Right kidney (tissue), 9 donors: ENCODE data around the gene TP53I13.
"Not testable (repeated sequence)": the region's sequence is repeated elsewhere in the genome, so short reads cannot be mapped to it uniquely, and the experiment has no call there.

Source experiments
- DNase-seq: peaks from one replicate; pipeline ENCODE4 v3.0.0-alpha.2; 2016
- long read RNA-seq, 8 donors: transcript quantifications; one replicate each; lab custom pipeline, GENCODE V29; 2026

Gene TP53I13
- long read RNA-seq, donor 1, transcript TP53I13-206 (1 exons, 2,468 nt), result minor isoform, 9 of 53 reads
- long read RNA-seq, donor 1, transcript TP53I13-201 (7 exons, 1,530 nt), result major isoform, 37 of 53 reads
- long read RNA-seq, donor 1, partial matches to known transcripts, result 6 of 53 reads
- long read RNA-seq, donor 1, other reads (novel, unspliced or antisense), result 0 of 53 reads
- long read RNA-seq, donor 2, transcript TP53I13-201 (7 exons, 1,530 nt), result major isoform, 20 of 28 reads
- long read RNA-seq, donor 2, partial matches to known transcripts, result 5 of 28 reads
- long read RNA-seq, donor 2, other reads (novel, unspliced or antisense), result 0 of 28 reads
- long read RNA-seq, donor 3, transcript TP53I13-201 (7 exons, 1,530 nt), result major isoform, 5 of 8 reads
- long read RNA-seq, donor 3, partial matches to known transcripts, result 0 of 8 reads
- long read RNA-seq, donor 3, other reads (novel, unspliced or antisense), result 0 of 8 reads
- long read RNA-seq, donor 4, transcript TP53I13-201 (7 exons, 1,530 nt), result major isoform, 12 of 19 reads
- long read RNA-seq, donor 4, transcript TP53I13-206 (1 exons, 2,468 nt), result minor isoform, 6 of 19 reads
- long read RNA-seq, donor 4, partial matches to known transcripts, result 0 of 19 reads
- long read RNA-seq, donor 4, other reads (novel, unspliced or antisense), result 0 of 19 reads
- long read RNA-seq, donor 5, transcript TP53I13-201 (7 exons, 1,530 nt), result major isoform, 18 of 27 reads
- long read RNA-seq, donor 5, partial matches to known transcripts, result 6 of 27 reads
- long read RNA-seq, donor 5, other reads (novel, unspliced or antisense), result 0 of 27 reads
- long read RNA-seq, donor 6, transcript TP53I13-201 (7 exons, 1,530 nt), result major isoform, 21 of 45 reads
- long read RNA-seq, donor 6, transcript TP53I13-206 (1 exons, 2,468 nt), result minor isoform, 8 of 45 reads
- long read RNA-seq, donor 6, partial matches to known transcripts, result 14 of 45 reads
- long read RNA-seq, donor 6, other reads (novel, unspliced or antisense), result 0 of 45 reads
- long read RNA-seq, donor 7, result 0 reads
- long read RNA-seq, donor 8, transcript TP53I13-201 (7 exons, 1,530 nt), result major isoform, 14 of 19 reads
- long read RNA-seq, donor 8, transcript TP53I13-206 (1 exons, 2,468 nt), result minor isoform, 5 of 19 reads
- long read RNA-seq, donor 8, partial matches to known transcripts, result 0 of 19 reads
- long read RNA-seq, donor 8, other reads (novel, unspliced or antisense), result 0 of 19 reads

- DNase-seq, result peak; percentile 94
These were observed at the start of gene TP53I13 for GRCh38 chr17:29568331-29569244. TP53I13 (plus strand) TSS chr17:29568701; CDS start chr17:29568759, 58 bp downstream.

- DNase-seq, result no peak
These were observed 43.8 kb upstream of the TP53I13 start for GRCh38 chr17:29524692-29525091.

GRCh38 chr17:29526322-29526721, 42.2 kb upstream of the TP53I13 start:
- no peak for DNase-seq

- no peak for DNase-seq
These were observed 34.5 kb upstream of the TP53I13 start for GRCh38 chr17:29533976-29534375.

- DNase-seq, result no peak
These were observed 24.4 kb upstream of the TP53I13 start for GRCh38 chr17:29544066-29544465.

GRCh38 chr17:29546085-29546484, 22.4 kb upstream of the TP53I13 start:
- DNase-seq, result no peak

GRCh38 chr17:29546830-29547229, 21.7 kb upstream of the TP53I13 start:
- DNase-seq, result no peak

GRCh38 chr17:29549177-29549923, 19.2 kb upstream of the TP53I13 start:
- no peak for DNase-seq

- DNase-seq, result no peak
These were observed 12.7 kb upstream of the TP53I13 start for GRCh38 chr17:29555840-29556239.

- DNase-seq, result no peak
These were observed 11.3 kb upstream of the TP53I13 start for GRCh38 chr17:29557085-29557738.

GRCh38 chr17:29557739-29558116, 10.8 kb upstream of the TP53I13 start:
- no peak for DNase-seq

- not testable (repeated sequence) for DNase-seq
These were observed 10.4 kb upstream of the TP53I13 start for GRCh38 chr17:29558139-29558538.

- DNase-seq, result no peak
These were observed 8.9 kb upstream of the TP53I13 start for GRCh38 chr17:29559640-29560039.

- DNase-seq, result no peak
These were observed 8.2 kb upstream of the TP53I13 start for GRCh38 chr17:29560316-29560715.

- DNase-seq, result no peak
These were observed 6.7 kb upstream of the TP53I13 start for GRCh38 chr17:29561554-29562517.

- DNase-seq, result no peak
These were observed 5.9 kb upstream of the TP53I13 start for GRCh38 chr17:29562615-29563014.

- no peak for DNase-seq
These were observed 4.7 kb upstream of the TP53I13 start for GRCh38 chr17:29563816-29564215.

GRCh38 chr17:29565643-29566472, 2.6 kb upstream of the TP53I13 start:
- DNase-seq, result no peak
